Cardiac muscle cell (in vitro differentiated cells and primary cell): Measurements from ENCODE around the gene ZIC2. TPM values are rescaled to one million over a fixed set of nuclear protein-coding genes. Genes with fewer than 3 reads are reported as not detected.
A peak's percentile ranks its signal among the peaks of the same experiment; 100 is the strongest.

Experiments used
- DNase-seq, 2 donors: peaks; one replicate each; pipeline versions ENCODE4 v3.0.0 to v3.0.0-alpha.2; 2010 to 2017; ENCODE audit warnings: low read depth in 1 of 2, low spot score in 1 of 2
- H3K27ac ChIP-seq: fragments of 200-600 bp; sonication (generic); 2 replicates; pipeline ENCODE4 v1.5.1; 2016
- H3K27me3 ChIP-seq: fragments of 200-600 bp; sonication (generic); 2 replicates; pipeline ENCODE4 v1.6.0; 2016; ENCODE audit warnings: control low read depth
- H3K36me3 ChIP-seq: fragments of 200-600 bp; sonication (generic); 2 replicates; pipeline ENCODE4 v1.5.1; 2016; ENCODE audit warnings: control low read depth
- H3K4me1 ChIP-seq: fragments of 200-600 bp; sonication (generic); 2 replicates; pipeline ENCODE4 v1.8.1; 2017; ENCODE audit warnings: low read depth, mild to moderate bottlenecking, mixed run types
- H3K4me3 ChIP-seq: fragments of 200-600 bp; sonication (generic); 2 replicates; pipeline ENCODE4 v1.5.1; 2016; ENCODE audit warnings: mild to moderate bottlenecking
- H3K9me3 ChIP-seq: fragments of 200-600 bp; sonication (generic); 2 replicates; pipeline ENCODE4 v1.5.1; 2017; ENCODE audit warnings: low read depth, mild to moderate bottlenecking, control low read depth
- CTCF ChIP-seq: IDR thresholded peaks from 2 replicates; pipeline ENCODE4 v1.5.1; 2012; ENCODE audit warnings: low read depth, mild to moderate bottlenecking, low read length
- polyA plus RNA-seq: library from polyadenylated mRNA; unstranded; fragments of >200 nt; fragmentation: Nextera tagmentation; extraction: Ambion mirVana; gene quantifications from 2 replicates; pipeline ENCODE4 v1.2.1, GENCODE V29; 2016
- total RNA-seq: library from RNA; depleted of rRNA; stranded (reverse); fragments of >200 nt; gene quantifications from 2 replicates; pipeline ENCODE4 v1.2.3, GENCODE V29; 2016

The ZIC2 gene
- total and polyA plus RNA-seq, 2 experiments from 2014 or later, result 0.06 to 0.21 TPM

- no peak overlapping the region for H3K27ac ChIP-seq
- DNase-seq, result peak in 1 of 2 donors; percentile 18
- peak overlapping the region; percentile 1 for H3K4me3 ChIP-seq
- no peak for TF ChIP-seq CTCF
- H3K9me3 ChIP-seq, result no peaks in the 10 kb centered on the region
- no peaks in the 10 kb centered on the region for H3K4me1 ChIP-seq
- no peaks in the 10 kb centered on the region for H3K36me3 ChIP-seq
- H3K27me3 ChIP-seq, result peaks cover 97% of the 10 kb centered on the region
These were observed 3.4 kb upstream of the ZIC2 start for GRCh38 chr13:99977912-99978798.

GRCh38 chr13:99978799-99979452 is 2.7 kb upstream of the ZIC2 start:
- Histone ChIP-seq H3K4me1 (no peaks in the 10 kb centered on the region), H3K27me3 (peaks cover 97% of the 10 kb centered on the region), H3K27ac (no peak overlapping the region), H3K4me3 (peak overlapping the region; percentile 54), H3K36me3 (no peaks in the 10 kb centered on the region), H3K9me3 (no peaks in the 10 kb centered on the region)
- peak in 1 of 2 donors; percentile 59 for DNase-seq
- TF ChIP-seq CTCF, result no peak

- Histone ChIP-seq H3K27ac (no peak overlapping the region), H3K4me1 (no peaks in the 10 kb centered on the region), H3K9me3 (no peaks in the 10 kb centered on the region), H3K4me3 (peak overlapping the region; percentile 54), H3K27me3 (peaks cover 97% of the 10 kb centered on the region), H3K36me3 (no peaks in the 10 kb centered on the region)
- no peak for TF ChIP-seq CTCF
- peak in 1 of 2 donors; percentile 50 for DNase-seq
These were observed 2.0 kb upstream of the ZIC2 start for GRCh38 chr13:99979453-99980200.

- Histone ChIP-seq H3K4me3 (peak overlapping the region; percentile 54), H3K9me3 (no peaks in the 10 kb centered on the region), H3K27ac (no peak overlapping the region), H3K36me3 (no peaks in the 10 kb centered on the region), H3K4me1 (no peaks in the 10 kb centered on the region), H3K27me3 (peaks cover 97% of the 10 kb centered on the region)
- peak; percentile 71 to 85 for DNase-seq
- TF ChIP-seq CTCF, result no peak
These were observed 1.3 kb upstream of the ZIC2 start for GRCh38 chr13:99980201-99980823.
